ENCODE measurements around the gene SULT1A1. TPM values are rescaled to one million over a fixed set of nuclear protein-coding genes. Genes with fewer than 3 reads are reported as not detected.
"Not testable (repeated sequence)": the region's sequence is repeated elsewhere in the genome, so short reads cannot be mapped to it uniquely, and the experiment has no call there.

SULT1A1 gene
- polyA plus RNA-seq, 3 donors, result 13.3 to 56.7 (median 44.1) TPM

- 26 to 39% (median 28%) methylated on average over 11 of the region's 11 CpGs for WGBS, 3 donors
- no peak within 1 kb of the TSS for H3K27ac ChIP-seq (ENCODE audit: low read depth, low read length)
These were observed 12.8 kb downstream of the SULT1A1 start, which contains the start of gene SULT1A2 for GRCh38 chr16:28596840-28597691. SULT1A2 (minus strand) TSS chr16:28597050; CDS start chr16:28595930, 1,120 bp downstream.

- WGBS, 3 donors, result 53 to 75% (median 73%) methylated on average over 8 of the region's 8 CpGs
- no peak overlapping the region for H3K27ac ChIP-seq (ENCODE audit: low read depth, low read length)
These were observed 13.7 kb downstream of the SULT1A1 start for GRCh38 chr16:28596115-28596630.

- not testable (repeated sequence) for H3K27ac ChIP-seq (ENCODE audit: low read depth, low read length)
- 92 to 98% (median 96%) methylated on average over 5 to 6 of the region's 6 CpGs for WGBS, 3 donors
These were observed 14.4 kb downstream of the SULT1A1 start for GRCh38 chr16:28595451-28595850.

GRCh38 chr16:28592979-28593553 is 16.8 kb downstream of the SULT1A1 start:
- WGBS, 3 donors, result 89 to 94% (median 90%) methylated on average over 13 of the region's 13 CpGs
- no peak overlapping the region for H3K27ac ChIP-seq (ENCODE audit: low read depth, low read length)

GRCh38 chr16:28592511-28592910 is 17.3 kb downstream of the SULT1A1 start:
- no peak overlapping the region for H3K27ac ChIP-seq (ENCODE audit: low read depth, low read length)
- WGBS, 3 donors, result 90 to 96% (median 92%) methylated on average over 5 of the region's 5 CpGs

- H3K27ac ChIP-seq (ENCODE audit: low read depth, low read length), result no peak overlapping the region
- 86 to 91% (median 90%) methylated on average over 6 of the region's 6 CpGs for WGBS, 3 donors
These were observed 18.5 kb downstream of the SULT1A1 start for GRCh38 chr16:28591355-28591754.

- WGBS, 3 donors, result 90 to 91% (median 91%) methylated on average over 20 to 22 of the region's 22 CpGs
- no peak overlapping the region for H3K27ac ChIP-seq (ENCODE audit: low read depth, low read length)
These were observed 19.2 kb downstream of the SULT1A1 start for GRCh38 chr16:28590384-28591340.

- 93 to 100% (median 97%) methylated on average over 11 to 13 of the region's 13 CpGs for WGBS, 3 donors
- H3K27ac ChIP-seq (ENCODE audit: low read depth, low read length), result no peak overlapping the region
These were observed 19.9 kb downstream of the SULT1A1 start for GRCh38 chr16:28589930-28590329.

- 92 to 96% (median 96%) methylated on average over 8 of the region's 8 CpGs for WGBS, 3 donors
- no peak overlapping the region for H3K27ac ChIP-seq (ENCODE audit: low read depth, low read length)
These were observed 20.8 kb downstream of the SULT1A1 start for GRCh38 chr16:28589069-28589468.

GRCh38 chr16:28587386-28587785 is 22.5 kb downstream of the SULT1A1 start:
- H3K27ac ChIP-seq (ENCODE audit: low read depth, low read length), result no peak overlapping the region
- WGBS, 3 donors, result 83 to 88% (median 86%) methylated on average over 8 of the region's 8 CpGs

GRCh38 chr16:28586466-28586865 is 23.4 kb downstream of the SULT1A1 start:
- H3K27ac ChIP-seq (ENCODE audit: low read depth, low read length), result no peak overlapping the region
- 85 to 92% (median 86%) methylated on average over 3 of the region's 3 CpGs for WGBS, 3 donors

GRCh38 chr16:28585674-28586073 is 24.2 kb downstream of the SULT1A1 start:
- WGBS, 3 donors, result 64 to 90% (median 84%) methylated on average over 11 of the region's 11 CpGs
- H3K27ac ChIP-seq (ENCODE audit: low read depth, low read length), result no peak overlapping the region

GRCh38 chr16:28580726-28581315 is 29.0 kb downstream of the SULT1A1 start:
- 94 to 97% (median 95%) methylated on average over 15 of the region's 15 CpGs for WGBS, 3 donors
- no peak overlapping the region for H3K27ac ChIP-seq (ENCODE audit: low read depth, low read length)

- H3K27ac ChIP-seq (ENCODE audit: low read depth, low read length), result no peak overlapping the region
- WGBS, 3 donors, result 91 to 97% (median 96%) methylated on average over 8 of the region's 8 CpGs
These were observed 34.3 kb downstream of the SULT1A1 start for GRCh38 chr16:28575446-28576109.

- 87 to 98% (median 97%) methylated on average over 2 of the region's 2 CpGs for WGBS, 3 donors
- no peak overlapping the region for H3K27ac ChIP-seq (ENCODE audit: low read depth, low read length)
These were observed 34.9 kb downstream of the SULT1A1 start for GRCh38 chr16:28574925-28575324.

- no peak overlapping the region for H3K27ac ChIP-seq (ENCODE audit: low read depth, low read length)
- 70 to 79% (median 78%) methylated on average over 17 of the region's 17 CpGs for WGBS, 3 donors
These were observed 35.8 kb downstream of the SULT1A1 start for GRCh38 chr16:28573738-28574718.

Measured in adipose tissue (tissue), 3 donors.